LoVo (cell line): ENCODE results near the gene THOC6.
A peak's percentile ranks its signal among the peaks of the same experiment; 100 is the strongest.
"Not testable (repeated sequence)": the region's sequence is repeated elsewhere in the genome, so short reads cannot be mapped to it uniquely, and the experiment has no call there.

Source experiments
- DNase-seq: peaks from one replicate; pipeline ENCODE4 v3.0.0-alpha.2; 2016; ENCODE audit warnings: low spot score

Gene THOC6

DNA sequence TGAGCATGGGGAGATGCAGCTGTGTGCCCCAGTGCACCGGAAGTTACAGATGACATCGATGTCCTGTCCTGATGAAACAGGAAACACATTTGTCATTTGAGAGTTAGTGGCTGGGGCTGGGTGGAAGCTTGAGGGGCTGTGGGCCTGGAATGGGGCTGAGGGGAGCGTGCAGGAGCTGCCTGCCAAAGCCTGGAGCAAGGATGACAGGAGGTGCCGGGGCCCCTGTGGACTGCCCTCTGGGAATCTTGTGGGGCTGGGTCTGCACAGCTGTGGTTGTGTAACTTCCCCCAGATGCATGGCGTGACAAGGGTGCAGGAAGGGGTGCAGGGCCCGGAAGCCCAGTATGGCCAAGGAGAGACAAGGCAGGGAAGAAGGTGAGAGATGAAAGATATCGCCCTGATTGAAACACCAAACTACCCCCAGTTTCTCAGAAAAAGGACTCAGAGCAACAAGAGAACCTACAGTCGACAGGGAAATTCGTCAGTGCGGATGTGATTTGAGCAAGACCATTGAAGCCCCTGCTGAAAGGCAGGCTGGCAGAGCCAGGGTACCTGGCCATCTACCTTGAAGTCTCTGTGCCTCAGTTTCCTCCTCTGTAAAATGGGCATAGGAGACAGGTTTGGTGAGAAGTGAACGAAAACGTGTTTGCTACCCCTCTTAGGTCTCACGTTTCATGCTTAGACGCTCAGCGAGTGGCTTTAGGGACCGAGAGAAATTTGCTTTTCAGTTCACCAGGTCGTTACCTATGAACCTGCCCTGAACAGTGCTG, 31.3 kb downstream of the THOC6 start:
- DNase-seq: no peak

GRCh38 chr16:3055734-3056115, 31.9 kb downstream of the THOC6 start:
- DNase-seq: not testable (repeated sequence)

GRCh38 chr16:3056336-3057180, 32.7 kb downstream of the THOC6 start:
- no peak for DNase-seq

DNA sequence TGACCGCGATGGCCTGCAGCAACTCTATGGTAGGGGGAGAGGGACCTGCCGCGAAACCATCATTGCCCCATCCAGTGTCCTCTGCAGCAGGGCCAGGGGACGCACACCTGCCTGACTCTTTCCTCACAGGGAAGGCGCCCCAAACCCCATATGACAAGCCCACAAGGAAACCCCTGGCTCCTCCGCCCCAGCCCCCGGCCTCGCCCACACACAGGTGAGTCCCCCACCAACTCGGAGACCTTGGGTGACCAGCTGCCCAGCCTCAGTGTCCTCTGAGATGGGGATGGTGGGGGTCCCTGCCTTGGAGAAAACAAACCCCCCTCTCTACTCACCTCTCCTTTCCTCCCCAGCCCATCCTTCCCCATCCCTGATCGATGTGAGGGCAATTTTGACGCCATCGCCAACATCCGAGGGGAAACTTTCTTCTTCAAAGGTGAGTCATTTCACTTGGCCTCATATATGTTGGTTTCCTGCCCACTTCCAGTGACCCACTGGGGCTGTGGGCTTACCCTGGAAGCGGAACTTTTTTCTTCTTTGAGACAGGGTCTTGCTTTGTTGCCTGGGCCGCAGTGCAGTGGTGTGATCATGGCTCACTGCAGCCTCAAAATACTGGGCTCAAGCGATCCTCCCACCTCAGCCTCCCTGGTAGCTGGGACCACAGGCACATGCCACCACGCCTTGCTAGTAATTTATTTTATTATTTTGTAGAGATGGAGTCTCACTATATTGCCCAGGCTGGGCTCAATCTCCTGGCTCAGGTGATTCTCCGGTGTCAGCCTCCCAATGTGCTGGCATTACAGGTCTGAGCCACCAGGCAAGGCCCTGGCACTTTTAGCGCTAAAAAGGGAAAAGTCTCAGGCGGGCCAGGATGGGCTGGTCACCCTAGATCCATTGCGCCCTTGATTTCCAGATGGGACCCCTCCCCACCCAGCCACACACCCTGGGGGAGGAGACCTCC, 33.6 kb downstream of the THOC6 start:
- no peak for DNase-seq

DNA sequence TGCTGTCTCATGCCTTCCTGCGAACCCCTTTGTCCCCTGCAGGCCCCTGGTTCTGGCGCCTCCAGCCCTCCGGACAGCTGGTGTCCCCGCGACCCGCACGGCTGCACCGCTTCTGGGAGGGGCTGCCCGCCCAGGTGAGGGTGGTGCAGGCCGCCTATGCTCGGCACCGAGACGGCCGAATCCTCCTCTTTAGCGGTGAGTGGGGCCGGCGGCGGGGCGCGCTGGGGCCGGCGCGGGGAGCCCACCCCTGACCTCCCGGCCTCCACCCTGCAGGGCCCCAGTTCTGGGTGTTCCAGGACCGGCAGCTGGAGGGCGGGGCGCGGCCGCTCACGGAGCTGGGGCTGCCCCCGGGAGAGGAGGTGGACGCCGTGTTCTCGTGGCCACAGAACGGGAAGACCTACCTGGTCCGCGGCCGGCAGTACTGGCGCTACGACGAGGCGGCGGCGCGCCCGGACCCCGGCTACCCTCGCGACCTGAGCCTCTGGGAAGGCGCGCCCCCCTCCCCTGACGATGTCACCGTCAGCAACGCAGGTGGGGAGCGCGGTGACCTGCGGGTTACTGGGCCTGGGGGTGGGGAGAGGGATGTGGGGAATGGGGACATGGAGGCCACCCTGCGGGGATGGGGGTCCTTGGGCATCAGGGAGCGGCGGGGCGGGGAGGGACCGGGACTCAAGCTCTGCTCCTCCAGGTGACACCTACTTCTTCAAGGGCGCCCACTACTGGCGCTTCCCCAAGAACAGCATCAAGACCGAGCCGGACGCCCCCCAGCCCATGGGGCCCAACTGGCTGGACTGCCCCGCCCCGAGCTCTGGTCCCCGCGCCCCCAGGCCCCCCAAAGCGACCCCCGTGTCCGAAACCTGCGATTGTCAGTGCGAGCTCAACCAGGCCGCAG, 34.5 kb downstream of the THOC6 start:
- no peak for DNase-seq

GRCh38 chr16:3059041-3059722, 35.3 kb downstream of the THOC6 start:
- peak; percentile 96 for DNase-seq

DNA sequence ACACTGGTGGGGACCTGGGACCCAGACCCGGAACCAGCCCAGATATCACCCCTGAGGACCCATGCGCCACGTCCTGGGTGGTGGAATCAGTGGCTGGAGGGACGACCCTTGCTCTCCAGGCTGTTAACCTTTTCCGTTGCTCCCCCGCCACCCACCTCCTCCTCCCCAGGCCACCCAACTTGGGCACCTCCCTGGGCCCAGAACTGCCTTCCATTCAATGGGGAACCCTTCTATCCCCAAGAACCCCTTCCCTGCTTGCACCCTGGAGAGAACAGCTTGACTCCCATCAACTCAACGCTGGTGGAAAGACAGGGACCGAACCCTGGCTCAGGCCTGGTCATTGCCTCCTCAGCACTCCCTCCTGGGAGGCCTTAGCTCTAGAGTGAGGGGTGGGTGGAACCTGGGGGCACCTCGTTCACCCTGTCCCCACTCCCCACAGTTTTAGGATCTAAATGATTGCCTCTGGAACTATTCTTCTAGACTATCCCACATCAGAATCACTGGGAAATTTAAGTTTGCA, 35.9 kb downstream of the THOC6 start:
- no peak for DNase-seq

DNA sequence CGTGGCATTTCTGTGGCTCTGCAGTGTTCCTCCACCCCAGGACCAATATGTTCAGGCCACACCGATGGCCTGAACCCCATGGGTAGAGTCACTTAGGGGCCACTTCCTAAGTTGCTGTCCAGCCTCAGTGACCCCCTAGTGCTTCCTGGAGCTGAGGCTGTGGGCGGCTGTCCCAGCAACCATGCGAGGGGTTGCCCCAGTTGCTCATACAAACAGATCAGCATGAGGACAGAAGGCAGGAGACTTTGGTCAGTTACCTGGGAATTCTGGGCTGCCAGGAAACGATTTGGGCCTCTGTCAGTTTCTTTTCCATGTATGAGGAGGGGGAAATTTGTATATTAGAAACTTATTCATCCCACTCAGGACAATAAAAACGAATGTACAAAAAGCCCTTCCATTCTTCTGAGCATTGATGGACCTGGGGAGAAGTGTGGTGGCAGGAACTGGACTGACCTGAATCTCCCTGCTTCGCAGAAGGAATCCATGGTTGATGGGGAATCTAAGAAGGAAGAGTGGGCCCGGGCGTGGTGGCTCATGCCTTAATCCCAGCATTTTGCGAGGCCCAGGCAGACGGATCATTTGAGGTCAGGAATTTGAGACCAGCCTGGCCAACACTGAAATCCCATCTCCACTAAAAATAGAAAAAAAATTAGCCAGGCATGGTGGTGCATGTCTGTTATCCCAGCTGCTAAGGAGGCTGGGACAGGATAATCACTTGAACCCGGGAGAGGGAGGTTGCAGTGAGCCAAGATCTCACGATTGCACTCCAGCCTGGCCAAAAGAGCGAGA, 36.7 kb downstream of the THOC6 start:
- no peak for DNase-seq

GRCh38 chr16:3062553-3062952, 38.7 kb downstream of the THOC6 start:
- no peak for DNase-seq

GRCh38 chr16:3063625-3064386, 40.0 kb downstream of the THOC6 start:
- no peak for DNase-seq

DNA sequence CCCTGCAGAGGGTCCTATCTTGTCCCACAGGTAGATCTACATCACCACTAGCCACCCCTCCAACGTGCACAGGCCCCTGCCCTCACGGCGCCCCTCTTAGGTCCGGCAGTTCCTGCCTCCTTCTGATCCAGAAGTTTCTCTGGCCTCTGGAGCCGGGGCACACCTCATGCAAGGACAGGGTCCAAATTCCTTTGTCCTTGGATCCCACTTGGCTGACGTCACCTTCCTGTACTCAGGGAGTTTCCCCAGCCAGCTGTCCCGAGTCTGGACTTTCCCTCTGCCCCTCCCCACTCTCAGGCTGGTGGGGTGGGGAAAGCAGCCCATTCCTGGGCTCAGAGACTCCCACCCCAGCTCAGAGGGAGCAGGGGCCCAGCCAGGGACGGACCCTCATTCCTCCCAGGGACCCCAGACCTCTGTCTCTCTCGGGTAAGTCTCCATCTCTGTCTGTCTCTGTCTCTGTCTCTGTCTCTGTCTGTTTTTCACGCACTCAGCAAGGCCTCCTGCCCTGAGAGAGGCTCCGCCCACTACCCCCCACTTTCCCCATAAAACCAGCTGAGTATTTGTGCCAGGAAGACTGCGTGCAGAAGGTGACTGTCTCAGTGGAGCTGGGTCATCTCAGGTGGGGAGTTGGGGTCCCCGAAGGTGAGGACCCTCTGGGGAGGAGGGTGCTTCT, 41.4 kb downstream of the THOC6 start, which contains the start of gene IL32:
Gene IL32 (plus strand): TSS at position 572 of the 673 bp plus-strand sequence. CDS start 172 bp downstream, outside the sequence.
- DNase-seq: peak; percentile 82

DNA sequence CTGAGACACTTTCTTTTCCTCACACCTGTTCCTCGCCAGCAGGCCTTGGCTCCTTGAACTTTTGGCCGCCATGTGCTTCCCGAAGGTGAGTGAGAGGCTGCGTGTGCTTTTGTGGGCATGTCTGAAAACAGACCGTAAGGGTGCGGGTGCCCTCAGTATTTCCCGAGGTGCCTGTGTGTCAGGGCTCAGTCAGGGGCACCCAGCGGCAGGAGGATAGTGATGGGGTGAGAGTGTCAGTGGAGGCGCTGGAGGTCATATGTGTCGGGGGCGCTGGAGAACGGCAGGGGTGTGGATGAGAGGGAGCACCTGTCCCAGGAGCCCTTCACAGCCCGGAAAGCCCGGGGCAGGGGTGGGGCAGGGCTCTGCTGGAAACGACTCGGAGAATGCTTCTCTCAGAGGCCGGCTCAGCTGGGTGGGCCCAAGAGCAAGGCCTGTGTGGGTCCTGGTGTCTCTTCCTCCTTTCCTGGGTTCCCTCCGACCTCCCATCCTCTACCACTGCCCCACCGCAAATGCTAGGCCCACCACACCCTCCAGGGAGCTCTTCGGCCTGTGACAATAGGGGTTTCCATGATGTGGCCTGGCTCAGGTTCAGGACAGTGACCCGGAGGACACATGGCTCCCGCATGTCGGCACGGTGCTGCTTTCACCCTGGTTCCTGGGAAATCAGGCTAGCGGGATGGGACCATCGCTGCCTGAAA, 42.1 kb downstream of the THOC6 start:
- no peak for DNase-seq

DNA sequence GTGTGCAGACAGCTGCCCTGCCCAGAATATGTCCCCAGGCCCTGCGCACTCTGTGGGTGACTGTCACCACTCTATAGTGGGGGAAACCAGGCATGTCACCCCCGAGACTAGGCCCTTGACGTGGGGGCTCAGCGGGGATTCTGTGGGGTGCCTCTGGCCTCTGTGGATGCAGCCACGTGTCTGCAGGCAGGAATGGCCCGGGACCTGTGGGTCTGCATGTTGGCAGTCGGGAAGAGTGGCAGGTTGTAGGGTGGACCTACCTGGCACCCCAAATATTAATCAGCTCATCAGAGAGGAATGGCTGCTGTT, 42.6 kb downstream of the THOC6 start:
- no peak for DNase-seq

DNA sequence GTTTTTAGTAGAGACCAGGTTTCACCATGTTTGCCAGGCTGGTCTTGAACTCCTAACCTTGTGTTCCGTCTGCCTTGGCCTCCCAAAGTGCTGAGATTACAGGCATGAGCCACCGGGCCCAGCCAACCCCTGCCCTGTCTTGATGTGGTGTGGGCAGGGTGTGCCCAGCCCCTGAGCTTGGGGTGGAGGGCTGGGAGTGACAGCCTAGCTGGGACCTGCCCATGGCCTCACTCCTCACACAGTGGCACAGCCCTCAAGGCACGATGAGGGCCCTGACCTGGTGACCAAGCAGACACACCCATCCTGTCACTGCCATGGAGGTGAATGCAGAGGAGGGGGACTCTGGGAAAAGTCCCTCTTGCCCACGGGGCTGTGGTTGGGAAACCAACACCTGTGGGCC, 44.7 kb downstream of the THOC6 start:
- no peak for DNase-seq

DNA sequence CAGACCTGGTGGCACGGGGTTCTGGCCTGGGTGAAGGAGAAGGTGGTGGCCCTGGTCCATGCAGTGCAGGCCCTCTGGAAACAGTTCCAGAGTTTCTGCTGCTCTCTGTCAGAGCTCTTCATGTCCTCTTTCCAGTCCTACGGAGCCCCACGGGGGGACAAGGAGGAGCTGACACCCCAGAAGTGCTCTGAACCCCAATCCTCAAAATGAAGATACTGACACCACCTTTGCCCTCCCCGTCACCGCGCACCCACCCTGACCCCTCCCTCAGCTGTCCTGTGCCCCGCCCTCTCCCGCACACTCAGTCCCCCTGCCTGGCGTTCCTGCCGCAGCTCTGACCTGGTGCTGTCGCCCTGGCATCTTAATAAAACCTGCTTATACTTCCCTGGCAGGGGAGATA, 45.3 kb downstream of the THOC6 start:
- DNase-seq: not testable (repeated sequence)

- no peak for DNase-seq
These were observed 46.8 kb downstream of the THOC6 start for GRCh38 chr16:3070608-3071111.

DNA sequence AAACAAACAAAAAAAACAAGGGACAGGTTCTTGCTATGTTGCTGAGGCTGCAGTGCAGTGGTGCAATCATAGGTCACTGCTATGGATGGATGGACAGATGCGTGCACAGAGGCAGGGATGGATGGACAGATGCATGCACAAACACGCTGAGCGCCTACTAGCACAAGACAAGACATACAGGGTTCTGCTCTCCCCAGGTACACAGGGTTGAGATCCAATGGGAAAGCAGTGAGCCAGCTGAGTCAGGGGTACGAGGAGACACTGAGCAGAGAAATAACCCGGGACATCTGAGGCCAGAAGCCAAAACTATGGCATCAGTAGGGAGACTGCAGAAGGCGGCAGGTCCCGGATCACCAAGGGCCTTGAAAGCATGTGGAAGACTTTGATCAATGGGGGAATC, 47.8 kb downstream of the THOC6 start:
- DNase-seq: no peak
